ENCODE data around the gene KLK14. TPM values are rescaled to one million over a fixed set of nuclear protein-coding genes. Genes with fewer than 3 reads are reported as not detected.

KLK14 gene
- total RNA-seq (under 1 TPM; 0.26 to 0.37 TPM), polyA plus RNA-seq (ENCODE audit: insufficient read length in 6 of 6) (under 1 TPM in 4 of 6 donors, not detected in 2; 0.17 to 0.45 (median 0.23) TPM)
- long read RNA-seq, donor 1, result 0 reads
- long read RNA-seq, donor 2, result 0 reads
- long read RNA-seq, donor 3, result 0 reads
- long read RNA-seq, donor 4, result 0 reads
- long read RNA-seq, donor 5, result 0 reads
- long read RNA-seq, donor 6, result 0 reads
- long read RNA-seq, donor 7, result 0 reads
- long read RNA-seq, donor 8, result 0 reads
- long read RNA-seq, donor 9, result 0 reads
- long read RNA-seq, donor 10, result 0 reads
- long read RNA-seq, donor 11, result 0 reads
- long read RNA-seq, donor 12, result 0 reads

- intact Hi-C loops (cut with DNase I), result no loop called here
- Histone ChIP-seq H3K27me3 (peaks cover 0 to 28% of the 10 kb centered on the region in 2 donors), H3K36me3 (no peaks in the 10 kb centered on the region), H3K4me1 (no peaks in the 10 kb centered on the region), H3K27ac (no peak within 1 kb of the TSS), H3K9me3 (no peaks in the 10 kb centered on the region), H3K4me3 (no peak within 1 kb of the TSS)
- no peak for DNase-seq
- no peak for TF ChIP-seq CTCF (IDR thresholded peaks at IDR 0.05)
- ATAC-seq, result no peak
These were observed at the start of gene KLK14 for GRCh38 chr19:51082611-51083010. KLK14 (minus strand) TSS chr19:51082887; CDS start chr19:51082614, 273 bp downstream.

GRCh38 chr19:51131780-51132680 is 49.3 kb upstream of the KLK14 start:
- DNase-seq (peak in 3 of 4 donors; percentile 42 to 77 (median 61)), ATAC-seq (peak; percentile 77)
- Histone ChIP-seq H3K9me3 (peaks cover 0 to 2% of the 10 kb centered on the region in 2 donors), H3K27ac (peak overlapping the region; percentile 79), H3K4me3 (peak overlapping the region in 1 of 2 donors; percentile 0), H3K4me1 (peaks cover 0 to 90% of the 10 kb centered on the region in 2 donors), H3K27me3 (peaks cover 0 to 4% of the 10 kb centered on the region in 2 donors), H3K36me3 (peaks cover 0 to 28% of the 10 kb centered on the region in 2 donors)
- no peak for TF ChIP-seq CTCF (IDR thresholded peaks at IDR 0.05)
- intact Hi-C loops (cut with DNase I), result no loop called here

GRCh38 chr19:51129716-51130115 is 47.0 kb upstream of the KLK14 start:
- DNase-seq (no peak), ATAC-seq (no peak)
- Histone ChIP-seq H3K4me1 (peaks cover 0 to 68% of the 10 kb centered on the region in 2 donors), H3K36me3 (peaks cover 0 to 31% of the 10 kb centered on the region in 2 donors), H3K27ac (peak overlapping the region in 1 of 2 donors; percentile 16), H3K27me3 (peaks cover 0 to 17% of the 10 kb centered on the region in 2 donors), H3K9me3 (no peaks in the 10 kb centered on the region), H3K4me3 (no peak overlapping the region)
- no peak for TF ChIP-seq CTCF (IDR thresholded peaks at IDR 0.05)
- intact Hi-C loops (cut with DNase I), result no loop called here

- intact Hi-C loops (cut with DNase I), result no loop called here
- TF ChIP-seq CTCF (IDR thresholded peaks at IDR 0.05), result no peak
- H3K4me3 ChIP-seq, result peak overlapping the region in 1 of 2 donors; percentile 52
- peaks cover 0 to 19% of the 10 kb centered on the region in 2 donors for H3K27me3 ChIP-seq
- peak overlapping the region; percentile 10 to 97 for H3K27ac ChIP-seq
- H3K4me1 ChIP-seq, result peaks cover 0 to 71% of the 10 kb centered on the region in 2 donors
- no peaks in the 10 kb centered on the region for H3K9me3 ChIP-seq
- ATAC-seq (no peak), DNase-seq (peak in 1 of 4 donors; percentile 27)
- peaks cover 0 to 31% of the 10 kb centered on the region in 2 donors for H3K36me3 ChIP-seq
These were observed 45.5 kb upstream of the KLK14 start for GRCh38 chr19:51128227-51128626.

All from left lung (tissue), 14 donors.